GM06990 (cell line): ENCODE results near the gene C2orf76.
A peak's percentile ranks its signal among the peaks of the same experiment; 100 is the strongest.

ENCODE experiments used
- DNase-seq: peaks from one replicate; pipeline ENCODE4 v3.0.0-alpha.2; 2011; ENCODE audit not compliant: insufficient read length; ENCODE audit errors: extremely low read depth
- H3K27me3 ChIP-seq: replicated peaks from 2 replicates; pipeline ENCODE4 v1.6.0; 2011; ENCODE audit warnings: low read length; ENCODE audit not compliant: control insufficient read depth, insufficient read depth
- H3K36me3 ChIP-seq: 2 replicates; pipeline ENCODE4 v1.5.1; 2011; ENCODE audit warnings: low read length; ENCODE audit not compliant: control insufficient read depth, insufficient read depth
- H3K4me3 ChIP-seq: replicated peaks from 2 replicates; pipeline ENCODE4 v1.5.1; 2011; ENCODE audit warnings: low read depth, mild to moderate bottlenecking, control low read depth, low read length
- CTCF ChIP-seq: IDR thresholded peaks from 2 replicates; pipeline ENCODE4 v1.5.1; 2011; ENCODE audit warnings: low read length, control low read depth, mild to moderate bottlenecking, inconsistent platforms; ENCODE audit not compliant: insufficient read depth, poor library complexity, severe bottlenecking

Gene C2orf76

GRCh38 chr2:119372778-119373568, 6.3 kb upstream of the C2orf76 start:
- DNase-seq, result no peak
- Histone ChIP-seq H3K27me3 (no peaks in the 10 kb centered on the region), H3K36me3 (peaks cover 40% of the 10 kb centered on the region), H3K4me3 (no peak overlapping the region)
- TF ChIP-seq CTCF, result no peak

- no peak for DNase-seq
- no peak for TF ChIP-seq CTCF
- no peak overlapping the region for H3K4me3 ChIP-seq
- H3K27me3 ChIP-seq, result no peaks in the 10 kb centered on the region
- peaks cover 42% of the 10 kb centered on the region for H3K36me3 ChIP-seq
These were observed 4.5 kb upstream of the C2orf76 start for GRCh38 chr2:119371111-119371510.

GRCh38 chr2:119369845-119370244, 3.2 kb upstream of the C2orf76 start:
- Histone ChIP-seq H3K4me3 (no peak overlapping the region), H3K27me3 (no peaks in the 10 kb centered on the region), H3K36me3 (peaks cover 42% of the 10 kb centered on the region)
- no peak for TF ChIP-seq CTCF
- no peak for DNase-seq

- no peak for TF ChIP-seq CTCF
- Histone ChIP-seq H3K27me3 (no peaks in the 10 kb centered on the region), H3K4me3 (peak overlapping the region; percentile 94), H3K36me3 (peaks cover 34% of the 10 kb centered on the region)
- DNase-seq, result peak; percentile 59
These were observed 952 bp upstream of the C2orf76 start for GRCh38 chr2:119367472-119368099.

DNA sequence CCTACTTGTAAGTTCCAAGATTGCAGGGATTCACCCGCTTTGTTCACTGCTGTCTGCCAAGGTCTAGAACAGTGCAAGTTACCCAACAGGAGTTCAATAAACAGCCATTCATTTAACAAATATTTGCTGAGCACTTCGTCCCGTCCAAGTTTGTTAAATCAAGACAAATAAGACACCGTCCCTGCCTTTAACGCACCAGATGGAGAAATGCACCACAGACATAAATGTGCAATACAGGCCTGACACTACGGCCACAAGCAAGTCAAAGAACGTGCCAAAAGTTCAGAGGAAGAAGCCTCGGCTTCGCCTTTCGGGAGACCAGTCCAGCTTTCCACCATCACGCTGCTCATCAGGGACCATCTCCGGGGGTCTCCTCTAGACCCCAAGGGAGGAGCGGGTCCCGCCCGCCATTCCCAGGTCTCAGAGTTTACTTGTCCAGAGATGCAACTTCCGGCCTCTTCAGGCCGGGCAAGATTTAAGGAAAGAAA, 429 bp downstream of the C2orf76 start:
- no peak for TF ChIP-seq CTCF
- Histone ChIP-seq H3K36me3 (peaks cover 22% of the 10 kb centered on the region), H3K4me3 (peak overlapping the region; percentile 94), H3K27me3 (no peaks in the 10 kb centered on the region)
- no peak for DNase-seq
